Effector memory CD8-positive, alpha-beta T cell (primary cell): ENCODE data around the gene SH3GL3.

Experiments used
- ATAC-seq: fragments of 150-1000 bp; cut with Tn5 transposase; replicated peaks from 2 replicates; pipeline ENCODE4 v1.10.0; 2021; ENCODE audit warnings: mild to moderate bottlenecking, moderate library complexity
- DNase-seq, 3 experiments: peaks; one replicate each; pipeline ENCODE4 v3.0.0; 2021
- H3K27ac Mint-ChIP-seq, 2 donors: one replicate each; pipeline ENCODE4 v1.8.0; 2022; ENCODE audit warnings: mild to moderate bottlenecking in 2 of 2, mixed read lengths in 2 of 2, moderate library complexity in 2 of 2
- H3K27me3 Mint-ChIP-seq, 2 donors: one replicate each; pipeline ENCODE4 v1.8.0; 2022; ENCODE audit warnings: mixed read lengths in 2 of 2
- H3K36me3 Mint-ChIP-seq: one replicate; pipeline ENCODE4 v1.8.0; 2022; ENCODE audit warnings: mild to moderate bottlenecking, moderate library complexity, mixed read lengths; ENCODE audit not compliant: insufficient read depth
- H3K4me1 Mint-ChIP-seq, 2 donors: one replicate each; pipeline ENCODE4 v1.8.0; 2022; ENCODE audit warnings: low read depth in 2 of 2, mixed read lengths in 2 of 2
- H3K4me3 Mint-ChIP-seq, 2 donors: one replicate each; pipeline ENCODE4 v1.8.0; 2022; ENCODE audit warnings: mild to moderate bottlenecking in 2 of 2, mixed read lengths in 2 of 2, moderate library complexity in 2 of 2
- H3K9me3 Mint-ChIP-seq, 2 donors: one replicate each; pipeline ENCODE4 v1.8.0; 2022; ENCODE audit warnings: mixed read lengths in 2 of 2

SH3GL3 gene

GRCh38 chr15:83650831-83651230, 203.7 kb downstream of the SH3GL3 start:
- ATAC-seq, result no peak
- Mint-ChIP-seq H3K36me3 (no peaks in the 10 kb centered on the region), H3K9me3 (peaks cover 0 to 1% of the 10 kb centered on the region in 2 donors)

GRCh38 chr15:83651541-83651940, 204.4 kb downstream of the SH3GL3 start:
- no peak overlapping the region for H3K4me3 Mint-ChIP-seq
- no peak overlapping the region for H3K27ac Mint-ChIP-seq
- DNase-seq, result no peak
- no peaks in the 10 kb centered on the region for H3K36me3 Mint-ChIP-seq
- ATAC-seq, result no peak
- peaks cover 0 to 1% of the 10 kb centered on the region in 2 donors for H3K9me3 Mint-ChIP-seq
- peaks cover 0 to 35% of the 10 kb centered on the region in 2 donors for H3K27me3 Mint-ChIP-seq
- no peaks in the 10 kb centered on the region for H3K4me1 Mint-ChIP-seq

More at GRCh38 chr15:83650831-83651230, 203.7 kb downstream of the SH3GL3 start:
- DNase-seq, result no peak
- H3K4me3 Mint-ChIP-seq, result no peak overlapping the region
- no peak overlapping the region for H3K27ac Mint-ChIP-seq
- no peaks in the 10 kb centered on the region for H3K4me1 Mint-ChIP-seq
- H3K27me3 Mint-ChIP-seq, result peaks cover 0 to 28% of the 10 kb centered on the region in 2 donors

- no peak overlapping the region for H3K27ac Mint-ChIP-seq
- no peaks in the 10 kb centered on the region for H3K4me1 Mint-ChIP-seq
- peaks cover 0 to 1% of the 10 kb centered on the region in 2 donors for H3K9me3 Mint-ChIP-seq
- no peaks in the 10 kb centered on the region for H3K36me3 Mint-ChIP-seq
- no peak for DNase-seq
- no peak for ATAC-seq
- H3K4me3 Mint-ChIP-seq, result no peak overlapping the region
- peaks cover 0 to 36% of the 10 kb centered on the region in 2 donors for H3K27me3 Mint-ChIP-seq
These were observed 205.6 kb downstream of the SH3GL3 start for GRCh38 chr15:83652626-83653204.

- DNase-seq (no peak), ATAC-seq (no peak)
- H3K4me3 Mint-ChIP-seq, result no peak overlapping the region
- no peaks in the 10 kb centered on the region for H3K4me1 Mint-ChIP-seq
- H3K27me3 Mint-ChIP-seq, result peaks cover 0 to 36% of the 10 kb centered on the region in 2 donors
- no peaks in the 10 kb centered on the region for H3K36me3 Mint-ChIP-seq
- no peak overlapping the region for H3K27ac Mint-ChIP-seq
- peaks cover 0 to 3% of the 10 kb centered on the region in 2 donors for H3K9me3 Mint-ChIP-seq
These were observed 206.1 kb downstream of the SH3GL3 start for GRCh38 chr15:83653288-83653638.

- H3K9me3 Mint-ChIP-seq, result peaks cover 3% of the 10 kb centered on the region in 2 donors
- DNase-seq, result no peak
- no peak within 1 kb of the TSS for H3K4me3 Mint-ChIP-seq
These were observed 206.7 kb downstream of the SH3GL3 start, which contains the start of gene ADAMTSL3 for GRCh38 chr15:83653639-83654378. TSS of gene ADAMTSL3 (plus strand) at chr15:83654123. CDS start at chr15:83655762, 1,639 bp downstream.

GRCh38 chr15:83654379-83655236, 207.5 kb downstream of the SH3GL3 start:
- Mint-ChIP-seq H3K36me3 (no peaks in the 10 kb centered on the region), H3K4me1 (no peaks in the 10 kb centered on the region), H3K4me3 (no peak overlapping the region), H3K27me3 (peaks cover 0 to 36% of the 10 kb centered on the region in 2 donors), H3K9me3 (peaks cover 3 to 6% of the 10 kb centered on the region in 2 donors), H3K27ac (no peak overlapping the region)
- ATAC-seq (no peak), DNase-seq (no peak)

More at GRCh38 chr15:83653639-83654378, 206.7 kb downstream of the SH3GL3 start, which contains the start of gene ADAMTSL3:
- ATAC-seq, result no peak
- Mint-ChIP-seq H3K4me1 (no peaks in the 10 kb centered on the region), H3K27me3 (peaks cover 0 to 36% of the 10 kb centered on the region in 2 donors), H3K27ac (no peak within 1 kb of the TSS), H3K36me3 (no peaks in the 10 kb centered on the region)

- H3K27ac Mint-ChIP-seq, result no peak overlapping the region
- no peaks in the 10 kb centered on the region for H3K4me1 Mint-ChIP-seq
- no peak overlapping the region for H3K4me3 Mint-ChIP-seq
- peaks cover 1 to 6% of the 10 kb centered on the region in 2 donors for H3K9me3 Mint-ChIP-seq
- ATAC-seq (no peak), DNase-seq (no peak)
- no peaks in the 10 kb centered on the region for H3K36me3 Mint-ChIP-seq
- H3K27me3 Mint-ChIP-seq, result peaks cover 0 to 36% of the 10 kb centered on the region in 2 donors
These were observed 208.1 kb downstream of the SH3GL3 start for GRCh38 chr15:83655237-83655616.

GRCh38 chr15:83656192-83656591, 209.1 kb downstream of the SH3GL3 start:
- ATAC-seq (no peak), DNase-seq (no peak)
- H3K9me3 Mint-ChIP-seq, result peaks cover 1 to 6% of the 10 kb centered on the region in 2 donors
- no peak overlapping the region for H3K4me3 Mint-ChIP-seq
- H3K27ac Mint-ChIP-seq, result no peak overlapping the region
- no peaks in the 10 kb centered on the region for H3K36me3 Mint-ChIP-seq
- H3K4me1 Mint-ChIP-seq, result no peaks in the 10 kb centered on the region
- H3K27me3 Mint-ChIP-seq, result peaks cover 0 to 36% of the 10 kb centered on the region in 2 donors

- H3K36me3 Mint-ChIP-seq, result no peaks in the 10 kb centered on the region
- peaks cover 1 to 6% of the 10 kb centered on the region in 2 donors for H3K9me3 Mint-ChIP-seq
- H3K4me3 Mint-ChIP-seq, result no peak overlapping the region
- no peak for ATAC-seq
- H3K4me1 Mint-ChIP-seq, result no peaks in the 10 kb centered on the region
- H3K27me3 Mint-ChIP-seq, result peaks cover 0 to 35% of the 10 kb centered on the region in 2 donors
- no peak overlapping the region for H3K27ac Mint-ChIP-seq
- DNase-seq, result no peak
These were observed 209.9 kb downstream of the SH3GL3 start for GRCh38 chr15:83656943-83657528.

- Mint-ChIP-seq H3K27ac (no peak overlapping the region), H3K4me1 (no peaks in the 10 kb centered on the region), H3K9me3 (peaks cover 1 to 6% of the 10 kb centered on the region in 2 donors), H3K4me3 (no peak overlapping the region), H3K36me3 (no peaks in the 10 kb centered on the region), H3K27me3 (peaks cover 0 to 30% of the 10 kb centered on the region in 2 donors)
- DNase-seq (no peak), ATAC-seq (no peak)
These were observed 210.4 kb downstream of the SH3GL3 start for GRCh38 chr15:83657549-83657948.

GRCh38 chr15:83658430-83659416, 211.6 kb downstream of the SH3GL3 start:
- ATAC-seq (no peak), DNase-seq (no peak)
- Mint-ChIP-seq H3K9me3 (peaks cover 2 to 14% of the 10 kb centered on the region in 2 donors), H3K4me1 (no peaks in the 10 kb centered on the region), H3K27ac (no peak overlapping the region), H3K4me3 (no peak overlapping the region), H3K36me3 (no peaks in the 10 kb centered on the region), H3K27me3 (peaks cover under 1 to 22% of the 10 kb centered on the region in 2 donors)

GRCh38 chr15:83659417-83659812, 212.3 kb downstream of the SH3GL3 start:
- H3K9me3 Mint-ChIP-seq, result peaks cover 4 to 19% of the 10 kb centered on the region in 2 donors
- no peaks in the 10 kb centered on the region for H3K4me1 Mint-ChIP-seq
- ATAC-seq, result no peak
- no peak overlapping the region for H3K4me3 Mint-ChIP-seq
- DNase-seq, result no peak
- no peaks in the 10 kb centered on the region for H3K36me3 Mint-ChIP-seq
- H3K27me3 Mint-ChIP-seq, result peaks cover 5 to 22% of the 10 kb centered on the region in 2 donors
- no peak overlapping the region for H3K27ac Mint-ChIP-seq
